Cardiac fibroblast (primary cell): Measurements from ENCODE around the gene BRINP3.
"Not testable (repeated sequence)": the region's sequence is repeated elsewhere in the genome, so short reads cannot be mapped to it uniquely, and the experiment has no call there.

Experiments used
- DNase-seq, 2 donors: peaks; one replicate each; pipeline versions ENCODE4 v3.0.0 to v3.0.0-alpha.2; 2010; ENCODE audit warnings: low read depth in 2 of 2
- H3K4me3 ChIP-seq, 2 donors: replicated peaks in 1 of 2; 1 replicate in 1 of 2; 2 replicates in 1 of 2; pipeline ENCODE4 v1.5.1; 2011; ENCODE audit warnings: low read depth in 2 of 2, low read length in 2 of 2, mild to moderate bottlenecking in 2 of 2, moderate library complexity in 1 of 2
- TF ChIP-seq, protein P1 (sequence below): IDR thresholded peaks from one replicate; pipeline ENCODE4 v1.5.1; 2011; ENCODE audit warnings: low read depth, mild to moderate bottlenecking, low read length, inconsistent platforms

Gene BRINP3

DNA sequence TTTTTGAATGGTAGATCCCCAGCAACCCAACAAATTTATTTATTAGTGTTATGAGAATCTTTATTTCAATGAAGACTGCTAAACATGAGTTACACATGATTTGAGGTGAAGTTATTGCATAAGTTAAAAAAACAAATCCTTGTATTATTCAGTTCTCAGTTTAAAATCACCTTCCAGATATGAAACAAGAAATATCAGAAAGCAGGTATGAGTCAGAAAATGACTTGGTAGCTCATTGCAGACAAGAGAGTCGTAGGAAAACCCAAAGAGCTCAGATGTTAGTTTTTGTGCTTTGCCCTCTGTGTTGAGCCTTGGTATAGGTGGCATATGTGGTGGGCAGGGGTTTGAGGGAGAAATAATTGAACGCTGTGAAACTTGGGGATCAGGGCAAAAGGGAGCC is 339.4 kb downstream of the BRINP3 start:
- no peak overlapping the region for H3K4me3 ChIP-seq
- no peak for DNase-seq
- TF ChIP-seq, protein P1, sequence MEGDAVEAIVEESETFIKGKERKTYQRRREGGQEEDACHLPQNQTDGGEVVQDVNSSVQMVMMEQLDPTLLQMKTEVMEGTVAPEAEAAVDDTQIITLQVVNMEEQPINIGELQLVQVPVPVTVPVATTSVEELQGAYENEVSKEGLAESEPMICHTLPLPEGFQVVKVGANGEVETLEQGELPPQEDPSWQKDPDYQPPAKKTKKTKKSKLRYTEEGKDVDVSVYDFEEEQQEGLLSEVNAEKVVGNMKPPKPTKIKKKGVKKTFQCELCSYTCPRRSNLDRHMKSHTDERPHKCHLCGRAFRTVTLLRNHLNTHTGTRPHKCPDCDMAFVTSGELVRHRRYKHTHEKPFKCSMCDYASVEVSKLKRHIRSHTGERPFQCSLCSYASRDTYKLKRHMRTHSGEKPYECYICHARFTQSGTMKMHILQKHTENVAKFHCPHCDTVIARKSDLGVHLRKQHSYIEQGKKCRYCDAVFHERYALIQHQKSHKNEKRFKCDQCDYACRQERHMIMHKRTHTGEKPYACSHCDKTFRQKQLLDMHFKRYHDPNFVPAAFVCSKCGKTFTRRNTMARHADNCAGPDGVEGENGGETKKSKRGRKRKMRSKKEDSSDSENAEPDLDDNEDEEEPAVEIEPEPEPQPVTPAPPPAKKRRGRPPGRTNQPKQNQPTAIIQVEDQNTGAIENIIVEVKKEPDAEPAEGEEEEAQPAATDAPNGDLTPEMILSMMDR: no peak

DNA sequence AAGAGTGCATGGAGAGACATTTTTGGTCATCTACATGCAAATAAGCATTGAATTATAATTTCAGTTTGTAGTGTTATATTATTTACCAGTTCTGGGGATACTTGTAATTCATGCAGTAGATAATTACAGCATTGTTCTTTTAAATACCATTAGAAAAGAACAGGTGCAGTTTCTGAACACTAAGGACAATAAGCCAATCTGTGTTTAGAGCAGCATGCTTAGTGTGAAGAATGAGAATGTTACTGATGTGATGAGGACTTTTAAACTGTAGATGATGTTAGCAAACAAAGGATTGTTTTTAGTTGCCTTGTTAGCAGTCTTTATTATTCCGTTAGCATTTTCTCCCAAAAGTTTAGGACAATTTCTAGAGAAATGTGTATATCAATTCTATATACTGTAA is 348.3 kb downstream of the BRINP3 start:
- TF ChIP-seq, protein P1: no peak
- no peak for DNase-seq
- no peak overlapping the region for H3K4me3 ChIP-seq

DNA sequence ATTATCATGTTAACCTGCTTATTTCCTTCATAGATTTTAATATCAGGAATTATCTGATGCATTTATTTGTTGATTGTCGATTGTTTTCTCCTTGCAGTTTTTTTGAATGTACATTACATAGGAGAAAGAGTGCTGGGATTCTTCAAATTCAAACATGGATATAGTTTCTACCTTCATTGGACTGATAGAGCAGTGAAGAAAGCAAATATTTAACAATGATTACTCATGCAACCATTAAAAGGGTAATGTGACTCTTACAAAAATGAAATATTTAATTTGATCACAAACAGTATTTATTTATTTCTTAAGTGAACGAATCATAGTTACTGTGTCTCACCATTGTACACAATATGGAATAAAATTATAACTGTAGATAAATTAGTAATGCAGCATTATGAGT is 350.9 kb downstream of the BRINP3 start:
- TF ChIP-seq, protein P1: no peak
- H3K4me3 ChIP-seq: no peak overlapping the region

DNA sequence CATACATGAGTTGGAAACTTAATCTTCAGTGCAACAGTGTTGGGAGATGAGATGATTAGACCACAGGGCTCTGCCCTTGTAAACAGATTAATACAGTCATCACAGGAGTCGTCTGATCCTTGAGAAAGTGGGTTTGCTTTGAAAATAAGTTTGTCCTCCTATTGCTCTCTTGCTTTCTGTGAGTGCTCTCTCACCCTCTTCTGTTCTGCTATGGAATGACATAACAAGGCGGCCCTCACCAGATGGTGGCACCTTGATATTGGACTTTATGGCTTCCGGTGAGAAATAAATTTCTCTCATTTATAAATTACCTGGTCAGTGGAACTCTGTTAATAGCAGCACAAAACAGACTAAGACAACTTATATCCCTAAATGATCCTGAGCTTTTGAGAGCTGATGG is 353.6 kb downstream of the BRINP3 start:
- TF ChIP-seq, protein P1: no peak
- DNase-seq: no peak
- H3K4me3 ChIP-seq: no peak overlapping the region

More for the DNA sequence above, 350.9 kb downstream of the BRINP3 start:
- no peak for DNase-seq

DNA sequence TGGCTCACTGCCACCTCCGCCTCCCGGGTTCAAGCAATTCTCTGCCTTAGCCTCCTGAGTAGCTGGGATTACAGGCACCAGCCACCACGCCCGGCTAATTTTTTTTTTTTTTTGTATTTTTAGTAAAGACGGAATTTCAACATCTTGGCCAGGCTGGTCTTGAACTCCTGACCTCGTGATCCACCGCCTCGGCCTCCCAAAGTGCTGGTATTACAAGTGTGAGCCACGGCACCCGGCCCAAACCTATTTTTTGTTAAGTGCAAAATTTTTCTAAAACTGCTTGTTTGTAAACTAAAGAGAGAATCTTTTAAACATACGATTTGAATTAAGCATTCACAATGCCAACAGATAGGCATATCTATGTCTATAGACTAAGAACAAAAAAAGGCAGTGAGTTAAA is 357.1 kb downstream of the BRINP3 start:
- not testable (repeated sequence) for DNase-seq, H3K4me3 ChIP-seq

DNA sequence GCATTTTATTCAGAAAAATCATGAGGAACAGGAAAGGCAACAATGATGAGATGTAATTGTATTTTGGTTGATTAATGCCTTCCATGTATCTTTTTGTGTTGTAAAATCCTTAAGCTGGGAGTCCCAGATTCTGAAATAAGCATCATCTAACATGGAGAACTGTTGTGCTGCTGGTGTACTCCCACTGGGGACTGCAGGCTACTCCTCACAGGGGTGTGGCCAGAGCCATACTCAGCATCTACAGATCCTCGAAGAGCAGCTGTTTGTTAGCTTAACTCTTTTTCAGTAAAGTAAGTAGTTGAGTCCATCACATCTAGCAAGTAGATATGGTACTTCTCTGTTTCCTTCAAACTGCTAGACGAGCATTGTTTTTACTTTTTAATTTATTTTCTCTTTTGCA is 358.0 kb downstream of the BRINP3 start:
- TF ChIP-seq, protein P1: no peak
- DNase-seq: no peak

DNA sequence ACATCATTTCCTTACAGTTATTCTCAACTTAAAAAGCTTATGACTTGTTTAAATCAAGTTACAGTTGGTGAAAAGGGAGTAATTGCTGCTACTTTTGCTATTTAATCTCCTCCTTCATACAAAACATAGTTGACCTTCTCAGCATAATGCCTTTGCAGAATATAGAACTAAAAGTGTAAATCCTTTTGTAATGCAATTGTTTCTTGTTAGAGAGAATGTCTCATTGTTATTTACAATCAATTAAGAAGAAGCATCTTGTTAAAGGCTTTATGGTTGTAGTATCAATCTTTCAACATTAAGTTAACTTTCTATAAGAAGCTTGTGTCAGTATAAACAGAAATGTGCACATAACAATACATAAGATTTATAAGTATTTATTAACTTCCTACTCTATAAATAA is 360.7 kb downstream of the BRINP3 start:
- no peak for DNase-seq
- TF ChIP-seq, protein P1: no peak
- no peak overlapping the region for H3K4me3 ChIP-seq

More for the DNA sequence above, 358.0 kb downstream of the BRINP3 start:
- H3K4me3 ChIP-seq: no peak overlapping the region
